Uterus (tissue), 4 donors: ENCODE results near the gene SLC49A3. TPM values are rescaled to one million over a fixed set of nuclear protein-coding genes. Genes with fewer than 3 reads are reported as not detected.

Experiments
- DNase-seq, 2 donors: peaks; one replicate each; pipeline ENCODE4 v3.0.0-alpha.2; 2019 to 2020
- H3K27ac ChIP-seq, 2 donors: fragments of 200-600 bp; sonication (generic); 1 replicate in 1 of 2; 2 replicates in 1 of 2; pipeline ENCODE4 v1.5.1; 2016 to 2018
- H3K27me3 ChIP-seq, 2 donors: fragments of 200-600 bp; sonication (generic); one replicate each; pipeline ENCODE4 v1.5.1; 2018 to 2019; ENCODE audit warnings: control low read depth in 1 of 2
- H3K36me3 ChIP-seq, 2 donors: fragments of 200-600 bp; sonication (generic); one replicate each; pipeline ENCODE4 v1.5.1; 2019; ENCODE audit warnings: control low read depth in 1 of 2
- H3K4me1 ChIP-seq, 2 donors: fragments of 200-600 bp; sonication (generic); one replicate each; pipeline ENCODE4 v1.5.1; 2018 to 2019; ENCODE audit warnings: control low read depth in 1 of 2
- H3K4me3 ChIP-seq, 2 donors: fragments of 200-600 bp; sonication (generic); 1 replicate in 1 of 2; 2 replicates in 1 of 2; pipeline ENCODE4 v1.5.1; 2018 to 2019; ENCODE audit warnings: mild to moderate bottlenecking in 1 of 2
- H3K9me3 ChIP-seq, 2 donors: fragments of 200-600 bp; sonication (generic); one replicate each; pipeline ENCODE4 v1.5.1; 2019; ENCODE audit warnings: control low read depth in 1 of 2
- CTCF ChIP-seq, 4 experiments: fragments of 200-600 bp in 2 of 4; fragments of 450-650 bp in 2 of 4; sonication (generic) in 2 of 4; IDR thresholded peaks; one replicate each; pipeline ENCODE4 v1.5.1; 2016 to 2019; ENCODE audit warnings: antibody characterized with exemption in 4 of 4, mild to moderate bottlenecking in 2 of 4, moderate library complexity in 1 of 4
- POLR2A ChIP-seq, 2 donors: fragments of 450-650 bp; IDR thresholded peaks; one replicate each; pipeline ENCODE4 v1.6.1; 2016; ENCODE audit warnings: antibody characterized with exemption in 2 of 2, mild to moderate bottlenecking in 1 of 2, moderate library complexity in 1 of 2
- intact Hi-C: fragments of 100-400 bp; cut with DNase I; formaldehyde crosslinking; loops from one replicate; pipeline ENCODE4 v1.15.1; 2023; ENCODE audit warnings: low total_unique reads
- total RNA-seq, 4 donors: library from RNA; depleted of rRNA in 3 of 4; stranded (reverse); fragments of >200 nt in 3 of 4; gene quantifications; one replicate each; pipeline versions ENCODE4 v1.1.0 to v1.2.4, GENCODE V29; 2014 to 2023
- donor health status: DM: yes; HTN: yes; CAD: no.

The SLC49A3 gene
- total RNA-seq, 4 donors from 2014 or later: 1.2 to 12.6 (median 2.8) TPM

GRCh38 chr4:655464-656151, 33.3 kb downstream of the SLC49A3 start:
- Histone ChIP-seq H3K27ac (no peak overlapping the region), H3K4me1 (no peaks in the 10 kb centered on the region), H3K4me3 (no peak overlapping the region), H3K27me3 (no peaks in the 10 kb centered on the region), H3K36me3 (no peaks in the 10 kb centered on the region), H3K9me3 (no peaks in the 10 kb centered on the region)
- DNase-seq: no peak
- intact Hi-C loops: no loop called here
- TF ChIP-seq CTCF (IDR thresholded peaks at IDR 0.05) (no peak), POLR2A (IDR thresholded peaks at IDR 0.05) (no peak)

- TF ChIP-seq POLR2A (IDR thresholded peaks at IDR 0.05) (no peak), CTCF (IDR thresholded peaks at IDR 0.05) (no peak)
- no peak overlapping the region for H3K27ac ChIP-seq
Measured at GRCh38 chr4:654871-655463, 34.0 kb downstream of the SLC49A3 start.

GRCh38 chr4:654503-654845, 34.5 kb downstream of the SLC49A3 start:
- intact Hi-C loops: no loop called here
- no peak for TF ChIP-seq POLR2A (IDR thresholded peaks at IDR 0.05)
- TF ChIP-seq CTCF (IDR thresholded peaks at IDR 0.05): no peak
- no peak overlapping the region for H3K27ac ChIP-seq
- H3K4me1 ChIP-seq: no peaks in the 10 kb centered on the region
- no peaks in the 10 kb centered on the region for H3K9me3 ChIP-seq
- no peak overlapping the region for H3K4me3 ChIP-seq
- DNase-seq: no peak
- H3K27me3 ChIP-seq: no peaks in the 10 kb centered on the region
- H3K36me3 ChIP-seq: no peaks in the 10 kb centered on the region

More at GRCh38 chr4:654871-655463, 34.0 kb downstream of the SLC49A3 start:
- intact Hi-C loops: no loop called here
- H3K4me1 ChIP-seq: no peaks in the 10 kb centered on the region
- H3K9me3 ChIP-seq: no peaks in the 10 kb centered on the region
- no peak for DNase-seq
- no peaks in the 10 kb centered on the region for H3K27me3 ChIP-seq
- no peak overlapping the region for H3K4me3 ChIP-seq
- H3K36me3 ChIP-seq: no peaks in the 10 kb centered on the region

- H3K4me3 ChIP-seq: no peak overlapping the region
- H3K27ac ChIP-seq: no peak overlapping the region
- H3K27me3 ChIP-seq: no peaks in the 10 kb centered on the region
- no peaks in the 10 kb centered on the region for H3K4me1 ChIP-seq
- TF ChIP-seq POLR2A (IDR thresholded peaks at IDR 0.05) (no peak), CTCF (IDR thresholded peaks at IDR 0.05) (no peak)
- no peak for DNase-seq
- H3K9me3 ChIP-seq: no peaks in the 10 kb centered on the region
- H3K36me3 ChIP-seq: no peaks in the 10 kb centered on the region
- intact Hi-C loops: no loop called here
Measured at GRCh38 chr4:653831-654502, 35.0 kb downstream of the SLC49A3 start.
